HepG2 (cell line): ENCODE data around the gene MFSD2B. TPM values are rescaled to one million over a fixed set of nuclear protein-coding genes. Genes with fewer than 3 reads are reported as not detected.

Experiments used
- ATF1 ChIP-seq: IDR thresholded peaks from 2 replicates; pipeline ENCODE4 v1.6.1; 2016; ENCODE audit warnings: mild to moderate bottlenecking, control low read depth
- DNMT3B ChIP-seq: conservative IDR thresholded peaks from 2 replicates; pipeline ENCODE4 v1.6.1; 2016; ENCODE audit warnings: missing biosample characterization, control low read depth
- EED ChIP-seq: sonication (generic); formaldehyde crosslinking; IDR thresholded peaks from 2 replicates; pipeline ENCODE4 v1.5.0; 2020; ENCODE audit warnings: mild to moderate bottlenecking, missing genetic modification reagents
- GPN1 ChIP-seq: sonication (generic); formaldehyde crosslinking; IDR thresholded peaks from 2 replicates; pipeline ENCODE4 v1.5.1; 2020; ENCODE audit warnings: missing genetic modification reagents, borderline replicate concordance
- JUN ChIP-seq: sonication (generic); formaldehyde crosslinking; IDR thresholded peaks from 2 replicates; pipeline ENCODE4 v1.4.0; 2020; ENCODE audit warnings: mild to moderate bottlenecking, missing genetic modification reagents
- KDM5B ChIP-seq: sonication (generic); formaldehyde crosslinking; IDR thresholded peaks from 2 replicates; pipeline ENCODE4 v1.4.0; 2020; ENCODE audit warnings: missing genetic modification reagents, mild to moderate bottlenecking, borderline replicate concordance
- MLX ChIP-seq: IDR thresholded peaks from 2 replicates; pipeline ENCODE4 v1.6.1; 2016
- SP1 ChIP-seq, 2 experiments: fragments of 450-650 bp in 1 of 2; sonication (generic) in 1 of 2; formaldehyde crosslinking in 1 of 2; IDR thresholded peaks; 2 replicates each; pipeline versions ENCODE4 v1.4.0 to v1.6.1; 2016 to 2020; ENCODE audit warnings: missing genetic modification reagents in 1 of 2
- SUZ12 ChIP-seq: fragments of 150-350 bp; IDR thresholded peaks from 2 replicates; pipeline ENCODE4 v1.6.1; 2014; ENCODE audit warnings: low read depth, low read length
- ZNF142 ChIP-seq: sonication (generic); formaldehyde crosslinking; IDR thresholded peaks from 2 replicates; pipeline ENCODE4 v1.4.0; 2020; ENCODE audit warnings: missing genetic modification reagents
- ZNF468 ChIP-seq: sonication (generic); formaldehyde crosslinking; IDR thresholded peaks from 2 replicates; pipeline ENCODE4 v1.8.0; 2022; ENCODE audit warnings: mild to moderate bottlenecking, moderate library complexity, missing genetic modification reagents
- ZNF546 ChIP-seq: sonication (generic); formaldehyde crosslinking; conservative IDR thresholded peaks from 2 replicates; pipeline ENCODE4 v1.8.1; 2023; ENCODE audit warnings: mild to moderate bottlenecking, missing genetic modification reagents
- ZNF737 ChIP-seq: sonication (generic); formaldehyde crosslinking; IDR thresholded peaks from 2 replicates; pipeline ENCODE4 v1.5.0; 2020; ENCODE audit warnings: missing genetic modification reagents, mild to moderate bottlenecking, borderline replicate concordance
- polyA plus RNA-seq, 8 experiments: library from polyadenylated mRNA; depleted of rRNA in 3 of 8; stranded (reverse) in 7 of 8; unstranded in 1 of 8; fragments of >200 nt; fragmentation: Illumina TruSeq in 4 of 8; extraction: Trizol in 4 of 8; gene quantifications; 2 replicates each; pipeline versions ENCODE4 v1.2.1 to v1.2.3, GENCODE V29; 2011 to 2016; ENCODE audit warnings: low read depth in 4 of 8, missing spikeins in 1 of 8, mixed read lengths in 1 of 8; ENCODE audit not compliant: insufficient read depth in 1 of 8
- total RNA-seq, 5 experiments: library from RNA; depleted of rRNA; stranded (reverse); fragments of >200 nt; fragmentation: Illumina TruSeq; extraction: Trizol; gene quantifications; 2 replicates each; pipeline ENCODE4 v1.2.3, GENCODE V29; 2016; ENCODE audit warnings: low read depth in 1 of 5
- TF ChIP-seq, protein P1 (sequence below): sonication (generic); formaldehyde crosslinking; IDR thresholded peaks from 2 replicates; pipeline ENCODE4 v1.8.1; 2023; ENCODE audit warnings: missing genetic modification reagents, mild to moderate bottlenecking, borderline replicate concordance
- TF ChIP-seq, protein P2 (sequence below), 2 experiments: sonication (generic) in 1 of 2; formaldehyde crosslinking in 1 of 2; IDR thresholded peaks; 2 replicates each; pipeline versions ENCODE4 v1.6.1 to v1.9.0; 2014 to 2022; ENCODE audit warnings: antibody characterized with exemption in 1 of 2, borderline replicate concordance in 1 of 2, inconsistent platforms in 1 of 2, low read depth in 1 of 2, missing genetic modification reagents in 1 of 2

The MFSD2B gene
- total and polyA plus RNA-seq, 2 of the 13 experiments (the other 11 are each of a cell fraction or from before 2014, with no cell fraction given), result 0.21 to 0.93 TPM

- TF ChIP-seq MLX (CRISPR knock-in tag) (peak; percentile 64; the same call in 1 of the 2 replicates), ZNF546 (CRISPR knock-in tag) (no peak), ZNF468 (no peak), ZNF142 (CRISPR knock-in tag) (peak; percentile 34; the same call in 1 of the 2 replicates), GPN1 (CRISPR knock-in tag) (peak; percentile 53; the same call in 1 of the 2 replicates), KDM5B (CRISPR knock-in tag) (peak; percentile 78; the same call in 1 of the 2 replicates), SP1 (IDR thresholded peaks at IDR 0.05) (no peak), SP1 (CRISPR knock-in tag; IDR thresholded peaks at IDR 0.05) (no peak; the same call in 1 of the 2 replicates), ATF1 (CRISPR knock-in tag) (no peak), DNMT3B (CRISPR knock-in tag) (peak; percentile 96), JUN (CRISPR knock-in tag) (peak; percentile 98), ZNF737 (CRISPR knock-in tag) (no peak), SUZ12 (no peak), EED (peak; percentile 58)
- TF ChIP-seq, protein P1, sequence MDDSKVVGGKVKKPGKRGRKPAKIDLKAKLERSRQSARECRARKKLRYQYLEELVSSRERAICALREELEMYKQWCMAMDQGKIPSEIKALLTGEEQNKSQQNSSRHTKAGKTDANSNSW, result no peak
- TF ChIP-seq, protein P2, sequence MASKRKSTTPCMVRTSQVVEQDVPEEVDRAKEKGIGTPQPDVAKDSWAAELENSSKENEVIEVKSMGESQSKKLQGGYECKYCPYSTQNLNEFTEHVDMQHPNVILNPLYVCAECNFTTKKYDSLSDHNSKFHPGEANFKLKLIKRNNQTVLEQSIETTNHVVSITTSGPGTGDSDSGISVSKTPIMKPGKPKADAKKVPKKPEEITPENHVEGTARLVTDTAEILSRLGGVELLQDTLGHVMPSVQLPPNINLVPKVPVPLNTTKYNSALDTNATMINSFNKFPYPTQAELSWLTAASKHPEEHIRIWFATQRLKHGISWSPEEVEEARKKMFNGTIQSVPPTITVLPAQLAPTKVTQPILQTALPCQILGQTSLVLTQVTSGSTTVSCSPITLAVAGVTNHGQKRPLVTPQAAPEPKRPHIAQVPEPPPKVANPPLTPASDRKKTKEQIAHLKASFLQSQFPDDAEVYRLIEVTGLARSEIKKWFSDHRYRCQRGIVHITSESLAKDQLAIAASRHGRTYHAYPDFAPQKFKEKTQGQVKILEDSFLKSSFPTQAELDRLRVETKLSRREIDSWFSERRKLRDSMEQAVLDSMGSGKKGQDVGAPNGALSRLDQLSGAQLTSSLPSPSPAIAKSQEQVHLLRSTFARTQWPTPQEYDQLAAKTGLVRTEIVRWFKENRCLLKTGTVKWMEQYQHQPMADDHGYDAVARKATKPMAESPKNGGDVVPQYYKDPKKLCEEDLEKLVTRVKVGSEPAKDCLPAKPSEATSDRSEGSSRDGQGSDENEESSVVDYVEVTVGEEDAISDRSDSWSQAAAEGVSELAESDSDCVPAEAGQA (IDR thresholded peaks at IDR 0.05; ENCODE audit: low read depth), result peak; percentile 60; the same call in 1 of the 2 replicates
- TF ChIP-seq, protein P2 (CRISPR knock-in tag; IDR thresholded peaks at IDR 0.05; ENCODE audit: borderline replicate concordance), result no peak
Measured at GRCh38 chr2:24015562-24016375, 5.9 kb downstream of the MFSD2B start (continued).
